Chondrocyte (in vitro differentiated cells): ENCODE data around the gene ADGB. TPM values are rescaled to one million over a fixed set of nuclear protein-coding genes. Genes with fewer than 3 reads are reported as not detected.

ENCODE experiments used
- DNase-seq: peaks from one replicate; pipeline ENCODE4 v3.0.0; 2021; ENCODE audit warnings: mixed read lengths, low spot score
- H3K27ac Mint-ChIP-seq: one replicate; pipeline ENCODE4 v1.8.0; 2021; ENCODE audit warnings: mild to moderate bottlenecking, moderate library complexity, mixed read lengths; ENCODE audit not compliant: unreplicated experiment
- H3K27me3 Mint-ChIP-seq: 2 replicates; pipeline ENCODE4 v1.8.0; 2021; ENCODE audit warnings: low read depth, mixed read lengths
- H3K36me3 Mint-ChIP-seq: 2 replicates; pipeline ENCODE4 v1.8.0; 2021; ENCODE audit warnings: low read depth, mixed read lengths
- H3K4me1 Mint-ChIP-seq: 2 replicates; pipeline ENCODE4 v1.8.0; 2021; ENCODE audit warnings: low read depth, mild to moderate bottlenecking, mixed read lengths
- H3K4me3 Mint-ChIP-seq: one replicate; pipeline ENCODE4 v1.8.0; 2021; ENCODE audit warnings: mild to moderate bottlenecking, moderate library complexity, mixed read lengths; ENCODE audit not compliant: unreplicated experiment
- H3K9me3 Mint-ChIP-seq: 2 replicates; pipeline ENCODE4 v1.8.0; 2021; ENCODE audit warnings: low read depth, mixed read lengths
- CTCF ChIP-seq: fragments of 200-600 bp; sonication (generic); IDR thresholded peaks from 2 replicates; pipeline ENCODE4 v1.5.0; 2021; ENCODE audit warnings: antibody characterized with exemption, mild to moderate bottlenecking, moderate library complexity
- total RNA-seq: library from RNA; stranded (reverse); gene quantifications from 3 replicates; pipeline ENCODE4 v1.2.1, GENCODE V29; 2021

ADGB gene
- total RNA-seq, 1 donor from 2014 or later = not detected

- H3K9me3 Mint-ChIP-seq = no peaks in the 10 kb centered on the region
- H3K36me3 Mint-ChIP-seq = no peaks in the 10 kb centered on the region
- DNase-seq = no peak
- peaks cover 2% of the 10 kb centered on the region for H3K27me3 Mint-ChIP-seq
- no peak overlapping the region for H3K4me3 Mint-ChIP-seq
- TF ChIP-seq CTCF = no peak
- peaks cover 3% of the 10 kb centered on the region for H3K4me1 Mint-ChIP-seq
- no peak overlapping the region for H3K27ac Mint-ChIP-seq
These were observed 11.3 kb upstream of the ADGB start for GRCh38 chr6:146587459-146587858.

DNA sequence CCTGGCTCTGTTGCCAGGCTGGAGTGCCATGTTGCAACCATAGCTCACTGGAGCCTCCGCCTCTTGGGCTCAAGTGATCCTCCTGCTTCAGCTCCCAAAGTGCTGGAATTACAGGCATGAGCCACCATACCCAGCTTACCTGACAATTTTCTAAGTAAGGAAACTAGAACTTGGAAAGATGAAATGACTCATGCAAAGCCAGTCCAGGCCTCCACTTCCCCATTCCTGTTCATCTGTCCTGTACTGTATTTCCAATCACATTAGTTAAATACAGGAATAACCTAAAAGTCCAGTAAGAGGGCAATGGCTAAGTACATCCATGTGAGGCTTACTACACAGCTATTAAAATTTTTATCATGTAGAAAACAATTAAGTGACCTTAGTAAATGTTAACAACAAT is 8.3 kb upstream of the ADGB start:
- no peaks in the 10 kb centered on the region for H3K36me3 Mint-ChIP-seq
- no peaks in the 10 kb centered on the region for H3K4me1 Mint-ChIP-seq
- H3K4me3 Mint-ChIP-seq = no peak overlapping the region
- H3K27ac Mint-ChIP-seq = no peak overlapping the region
- no peaks in the 10 kb centered on the region for H3K9me3 Mint-ChIP-seq
- no peak for TF ChIP-seq CTCF
- peaks cover 7% of the 10 kb centered on the region for H3K27me3 Mint-ChIP-seq
- no peak for DNase-seq

GRCh38 chr6:146592451-146592850 is 6.3 kb upstream of the ADGB start:
- Mint-ChIP-seq H3K27me3 (peaks cover 7% of the 10 kb centered on the region), H3K4me1 (no peaks in the 10 kb centered on the region), H3K9me3 (no peaks in the 10 kb centered on the region), H3K27ac (no peak overlapping the region), H3K4me3 (no peak overlapping the region), H3K36me3 (no peaks in the 10 kb centered on the region)
- no peak for DNase-seq
- no peak for TF ChIP-seq CTCF

GRCh38 chr6:146593986-146594385 is 4.8 kb upstream of the ADGB start:
- peaks cover 7% of the 10 kb centered on the region for H3K27me3 Mint-ChIP-seq
- no peak overlapping the region for H3K27ac Mint-ChIP-seq
- TF ChIP-seq CTCF = no peak

DNA sequence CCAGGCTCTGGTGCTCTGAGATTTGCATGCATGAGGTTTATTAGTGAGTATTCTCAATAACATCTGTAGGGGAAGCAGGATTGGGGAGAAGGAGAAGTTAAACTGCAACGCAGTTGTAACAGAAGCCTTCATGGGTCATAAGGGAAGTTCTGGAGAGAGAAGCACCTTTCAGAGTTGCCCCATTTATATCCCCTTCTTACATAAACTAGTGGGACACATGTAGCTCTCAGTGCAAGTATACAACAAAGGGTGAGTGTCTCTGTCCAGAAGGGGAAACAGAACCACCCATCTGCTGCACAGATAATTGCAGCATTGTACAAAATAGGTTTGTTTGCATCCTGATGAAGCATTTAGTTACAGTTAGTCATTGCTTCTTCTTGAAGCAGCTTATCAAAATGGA is 4.3 kb upstream of the ADGB start:
- no peak overlapping the region for H3K27ac Mint-ChIP-seq
- TF ChIP-seq CTCF = no peak
- no peaks in the 10 kb centered on the region for H3K9me3 Mint-ChIP-seq
- H3K36me3 Mint-ChIP-seq = no peaks in the 10 kb centered on the region
- peaks cover 10% of the 10 kb centered on the region for H3K4me1 Mint-ChIP-seq
- peaks cover 7% of the 10 kb centered on the region for H3K27me3 Mint-ChIP-seq
- DNase-seq = no peak
- H3K4me3 Mint-ChIP-seq = no peak overlapping the region

More at GRCh38 chr6:146593986-146594385, 4.8 kb upstream of the ADGB start:
- Mint-ChIP-seq H3K4me1 (peaks cover 7% of the 10 kb centered on the region), H3K4me3 (no peak overlapping the region), H3K9me3 (no peaks in the 10 kb centered on the region), H3K36me3 (no peaks in the 10 kb centered on the region)
- DNase-seq = no peak
